GM21717 (cell line): ENCODE results near the gene TMEM37.
A peak's percentile ranks its signal among the peaks of the same experiment; 100 is the strongest.
"Not testable (repeated sequence)": the region's sequence is repeated elsewhere in the genome, so short reads cannot be mapped to it uniquely, and the experiment has no call there.

Experiments used
- ATAC-seq: cut with Tn5 transposase; IDR thresholded peaks from one replicate; pipeline ENCODE4 v1.9.1; 2021; ENCODE audit warnings: mild to moderate bottlenecking, moderate library complexity; ENCODE audit not compliant: unreplicated experiment

Gene TMEM37, protein sequence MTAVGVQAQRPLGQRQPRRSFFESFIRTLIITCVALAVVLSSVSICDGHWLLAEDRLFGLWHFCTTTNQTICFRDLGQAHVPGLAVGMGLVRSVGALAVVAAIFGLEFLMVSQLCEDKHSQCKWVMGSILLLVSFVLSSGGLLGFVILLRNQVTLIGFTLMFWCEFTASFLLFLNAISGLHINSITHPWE

DNA sequence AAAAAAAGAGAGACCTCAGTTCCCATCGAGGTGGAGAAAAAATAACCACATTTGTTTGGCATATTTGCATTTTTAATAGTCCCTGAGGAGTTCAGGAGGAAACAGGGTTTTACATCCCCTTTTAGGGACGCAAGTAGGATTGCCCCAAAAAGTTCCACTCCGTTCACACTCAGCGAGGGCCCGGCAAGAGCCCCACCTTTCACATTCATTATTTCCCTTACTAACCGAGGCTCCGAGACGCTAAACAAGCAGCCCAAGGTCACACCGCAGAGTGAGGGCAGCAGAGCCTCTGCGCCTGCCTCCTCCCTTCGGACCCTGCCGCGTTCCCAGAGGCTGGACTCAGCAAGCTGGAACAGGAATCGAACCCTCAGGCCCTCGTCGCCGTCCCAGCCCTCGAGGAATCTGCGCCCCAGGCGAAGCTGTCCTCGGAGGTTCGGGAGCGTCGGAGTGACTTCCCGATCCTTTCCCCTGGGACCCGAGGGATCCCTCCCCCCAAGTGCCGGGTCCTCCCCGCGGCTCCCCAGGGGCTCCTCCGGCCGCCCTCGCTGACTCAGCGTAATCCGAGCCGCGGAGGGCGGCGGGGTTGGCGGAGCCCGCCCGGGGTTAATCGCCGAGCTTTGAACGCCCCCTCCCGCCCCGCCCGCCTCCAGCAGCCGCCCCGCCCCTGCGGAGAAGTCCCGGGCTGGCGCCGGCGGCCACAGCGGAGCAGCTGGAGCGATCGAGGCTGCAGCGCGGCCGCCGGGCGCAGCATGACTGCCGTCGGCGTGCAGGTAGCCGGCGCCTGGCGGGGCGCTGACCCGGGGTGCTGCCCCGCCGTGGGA is at the start of gene TMEM37:
TSS of gene TMEM37 (plus strand) at position 700 of the 821 bp plus-strand sequence. CDS start at position 750, 50 bp downstream.
- ATAC-seq = peak; percentile 78

DNA sequence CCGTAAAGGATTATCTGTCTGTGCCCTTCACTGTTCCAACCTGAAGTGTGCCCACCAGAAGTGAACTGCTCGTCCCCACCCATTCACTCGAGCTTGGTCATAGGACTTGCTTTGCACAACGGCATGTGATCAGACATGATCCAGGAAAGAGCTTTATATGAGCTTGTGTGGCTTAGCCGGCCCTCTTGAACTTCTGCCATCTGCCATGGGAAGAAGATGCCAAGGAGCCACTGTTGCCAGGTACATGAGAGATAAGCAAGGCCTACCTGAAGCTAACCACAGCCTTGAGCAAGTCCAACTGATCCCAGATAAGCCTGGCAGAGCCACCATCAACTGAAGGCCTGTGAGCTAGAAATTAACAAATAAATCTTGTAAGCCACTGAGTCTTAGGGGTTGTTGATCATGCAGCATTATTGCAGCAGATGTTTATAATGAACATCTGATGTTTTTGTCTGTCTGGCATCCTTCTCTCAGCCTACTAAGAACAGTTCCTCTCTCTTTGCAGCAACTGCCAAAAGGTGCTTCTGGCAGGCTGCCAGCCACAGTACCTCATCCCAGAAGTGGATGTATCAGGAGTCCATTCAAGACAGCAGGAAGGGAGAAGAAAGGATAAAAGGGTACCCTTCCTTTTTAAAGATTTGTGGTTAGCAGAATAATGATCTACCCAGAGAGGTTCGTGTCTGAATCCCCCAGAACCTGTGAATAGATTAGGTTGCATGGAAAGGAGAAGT is 48.1 kb upstream of the TMEM37 start:
- no peak for ATAC-seq

DNA sequence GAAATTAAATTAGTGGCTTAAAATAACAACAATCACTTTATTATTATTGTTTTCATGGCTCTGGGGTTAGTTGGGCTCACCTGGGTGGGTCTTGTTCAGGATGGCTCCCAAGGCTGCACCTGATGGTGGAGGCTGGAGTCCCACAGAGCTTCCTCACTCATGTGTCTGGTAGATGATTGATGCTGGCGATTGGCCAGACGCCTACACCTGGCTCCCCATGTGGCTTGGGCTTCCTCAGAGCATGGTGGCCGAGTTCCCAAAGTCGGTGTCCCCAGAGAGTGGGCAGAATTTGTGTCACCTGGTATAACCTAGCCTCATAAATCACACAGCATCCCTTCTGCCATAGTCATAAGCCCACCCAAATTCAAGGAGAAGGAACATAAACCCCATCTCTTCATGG is 46.7 kb upstream of the TMEM37 start:
- ATAC-seq = no peak

DNA sequence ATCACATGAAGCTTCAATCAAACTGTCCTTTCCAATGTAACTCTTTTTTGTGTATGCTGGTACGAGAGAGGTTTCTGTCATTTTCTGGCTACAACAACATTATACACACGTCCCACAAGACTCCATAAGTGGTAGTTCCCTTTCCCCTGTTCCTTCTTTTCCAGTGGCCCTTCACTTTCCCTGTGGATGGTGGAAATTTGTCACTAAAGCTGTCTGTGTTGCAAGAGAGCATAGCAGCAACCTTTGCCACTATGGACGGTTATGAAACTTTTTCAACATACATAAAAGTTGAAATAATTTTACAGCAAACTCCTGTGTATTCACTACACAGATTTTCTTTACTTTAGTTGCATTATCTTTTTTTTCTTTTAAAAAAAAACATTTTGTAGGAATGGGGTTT is 46.2 kb upstream of the TMEM37 start:
- ATAC-seq = no peak

DNA sequence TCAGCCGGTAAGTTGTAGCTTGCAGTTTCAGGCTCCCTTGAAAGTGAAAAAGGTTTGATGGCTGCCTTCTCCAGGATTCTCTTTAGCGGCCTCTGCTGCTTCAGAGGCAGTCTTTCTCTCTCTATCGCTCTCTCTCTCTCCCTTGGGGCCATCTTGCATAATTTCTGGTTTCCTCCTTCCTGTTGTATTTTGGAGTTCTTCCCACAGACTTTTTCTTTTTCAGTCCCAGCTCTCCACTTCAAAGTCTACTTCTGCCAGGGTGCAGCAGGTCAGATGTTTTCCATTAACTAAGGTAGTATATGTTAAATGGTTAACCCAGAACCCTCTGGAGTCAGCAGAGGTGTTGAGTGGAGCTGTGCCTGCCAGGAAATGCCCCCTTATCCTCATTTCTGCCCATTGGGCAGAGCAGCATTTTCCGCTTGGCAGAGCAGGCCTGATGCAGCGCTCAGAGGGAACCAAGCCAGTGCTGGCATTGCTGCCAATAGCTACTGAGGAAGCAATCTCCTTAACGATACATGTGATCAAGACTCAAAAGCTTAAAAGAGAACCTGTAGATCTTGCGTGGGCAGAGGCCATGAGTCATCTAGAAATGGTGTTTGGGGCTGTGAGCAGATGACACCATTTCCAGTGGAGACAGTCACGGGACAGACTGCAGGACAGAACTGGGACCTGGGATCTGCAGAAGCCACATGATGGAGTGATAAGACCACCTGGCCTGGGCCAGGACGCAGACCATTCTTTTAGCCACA is 44.1 kb upstream of the TMEM37 start:
- ATAC-seq = peak; percentile 83

DNA sequence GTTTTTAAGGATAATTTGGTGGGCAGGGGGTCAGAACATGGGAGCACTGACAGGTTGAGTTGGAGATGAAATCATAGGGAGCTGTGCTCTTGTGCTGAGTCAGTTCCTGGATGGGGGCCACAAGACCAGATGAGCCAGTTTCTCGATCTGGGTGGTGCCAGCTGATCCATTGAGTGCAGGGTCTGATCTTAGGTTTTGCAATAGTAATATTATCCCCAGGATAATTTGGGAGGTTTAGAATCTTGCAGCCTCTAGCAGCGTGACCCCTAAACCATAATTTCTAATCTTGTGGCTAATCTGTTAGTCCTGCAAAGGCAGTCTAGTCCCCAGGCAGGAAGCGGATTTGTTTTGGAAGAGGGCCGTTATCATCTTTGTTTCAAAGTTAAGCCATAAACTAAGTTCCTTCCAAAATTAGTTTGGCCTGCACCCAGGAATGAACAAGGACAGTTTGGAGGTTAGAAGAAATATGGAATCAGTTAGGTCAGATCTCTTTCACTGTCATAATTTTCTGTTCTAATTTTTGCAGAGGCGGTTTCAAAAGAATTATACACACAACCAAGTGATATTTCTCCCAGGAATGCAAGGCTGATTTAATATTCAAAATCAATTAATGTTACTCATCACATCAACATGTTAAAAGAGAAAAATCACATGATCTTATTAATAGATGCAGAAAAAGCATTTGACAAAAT is 41.9 kb upstream of the TMEM37 start:
- no peak for ATAC-seq

DNA sequence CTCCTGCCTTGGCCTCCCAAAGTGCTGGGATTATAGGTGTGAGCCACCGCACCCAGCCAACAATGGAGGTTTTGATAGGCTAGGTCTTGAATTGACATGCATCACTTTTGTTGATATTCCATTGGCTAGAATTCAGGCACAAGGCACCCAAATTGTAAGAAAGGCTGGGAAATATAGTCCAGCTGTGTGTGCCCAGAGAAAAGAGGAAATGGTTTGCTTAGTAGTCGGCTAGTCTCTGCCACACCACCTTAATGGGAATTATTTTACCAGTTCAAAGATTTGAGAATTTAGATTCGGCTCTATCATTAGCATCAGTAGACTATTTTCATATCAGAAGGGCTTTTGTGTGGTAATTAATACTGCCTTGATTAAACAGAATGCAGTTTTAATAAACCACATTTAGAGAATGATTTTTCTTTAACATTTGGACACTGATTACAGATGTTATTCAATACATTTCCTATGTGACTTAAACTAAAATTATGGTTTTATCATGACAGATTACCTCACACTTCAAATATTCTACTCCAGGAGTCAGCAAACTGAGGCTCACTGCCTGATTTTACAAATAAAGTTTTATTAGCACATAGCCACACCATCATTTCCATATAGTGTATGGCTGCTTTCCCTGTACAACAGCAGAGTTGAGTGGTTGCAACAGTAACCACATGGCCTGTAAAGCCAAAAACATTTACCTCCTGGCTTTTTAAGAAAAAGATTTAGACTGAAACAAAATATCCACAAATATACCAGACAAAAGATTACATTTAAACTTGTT is 37.5 kb upstream of the TMEM37 start:
- no peak for ATAC-seq

DNA sequence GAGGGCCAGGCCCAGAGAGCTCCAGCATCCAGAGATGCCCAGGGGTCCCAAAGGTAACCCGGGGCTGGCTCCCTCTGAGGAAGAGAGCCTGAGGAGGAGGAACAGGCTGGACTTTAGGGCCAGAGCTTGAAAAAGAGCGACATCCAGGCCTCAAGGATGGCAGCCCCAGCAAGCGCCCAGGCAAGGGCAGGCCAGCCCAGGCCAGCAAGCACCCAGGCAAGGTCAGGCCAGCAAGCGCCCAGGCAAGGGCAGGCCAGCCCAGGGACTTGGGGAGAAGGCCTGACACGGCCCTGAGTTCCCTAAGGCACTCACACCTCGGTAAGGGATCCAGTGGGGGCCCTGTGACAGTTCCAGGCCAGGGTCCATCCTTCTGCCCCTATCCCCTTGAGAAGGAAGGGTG is 34.5 kb upstream of the TMEM37 start:
- ATAC-seq = no peak

DNA sequence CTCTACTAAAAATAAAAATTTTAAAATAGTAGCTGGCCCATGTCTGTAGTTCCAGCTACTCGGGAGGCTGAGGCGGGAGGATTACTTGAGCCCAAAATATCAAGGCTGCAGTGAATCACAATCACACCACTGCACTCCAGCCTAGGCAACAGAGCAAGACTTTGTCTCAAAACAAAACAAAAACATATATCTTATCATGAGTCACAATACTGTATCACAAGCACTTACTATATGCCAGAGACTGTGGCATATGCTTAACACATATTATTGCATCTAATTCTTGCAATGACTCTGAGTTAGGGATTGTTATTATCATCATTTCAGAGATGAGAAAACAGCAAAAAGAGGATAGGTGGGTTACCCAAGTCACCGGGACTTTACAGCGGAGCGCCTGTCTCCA is 29.5 kb upstream of the TMEM37 start:
- no peak for ATAC-seq

DNA sequence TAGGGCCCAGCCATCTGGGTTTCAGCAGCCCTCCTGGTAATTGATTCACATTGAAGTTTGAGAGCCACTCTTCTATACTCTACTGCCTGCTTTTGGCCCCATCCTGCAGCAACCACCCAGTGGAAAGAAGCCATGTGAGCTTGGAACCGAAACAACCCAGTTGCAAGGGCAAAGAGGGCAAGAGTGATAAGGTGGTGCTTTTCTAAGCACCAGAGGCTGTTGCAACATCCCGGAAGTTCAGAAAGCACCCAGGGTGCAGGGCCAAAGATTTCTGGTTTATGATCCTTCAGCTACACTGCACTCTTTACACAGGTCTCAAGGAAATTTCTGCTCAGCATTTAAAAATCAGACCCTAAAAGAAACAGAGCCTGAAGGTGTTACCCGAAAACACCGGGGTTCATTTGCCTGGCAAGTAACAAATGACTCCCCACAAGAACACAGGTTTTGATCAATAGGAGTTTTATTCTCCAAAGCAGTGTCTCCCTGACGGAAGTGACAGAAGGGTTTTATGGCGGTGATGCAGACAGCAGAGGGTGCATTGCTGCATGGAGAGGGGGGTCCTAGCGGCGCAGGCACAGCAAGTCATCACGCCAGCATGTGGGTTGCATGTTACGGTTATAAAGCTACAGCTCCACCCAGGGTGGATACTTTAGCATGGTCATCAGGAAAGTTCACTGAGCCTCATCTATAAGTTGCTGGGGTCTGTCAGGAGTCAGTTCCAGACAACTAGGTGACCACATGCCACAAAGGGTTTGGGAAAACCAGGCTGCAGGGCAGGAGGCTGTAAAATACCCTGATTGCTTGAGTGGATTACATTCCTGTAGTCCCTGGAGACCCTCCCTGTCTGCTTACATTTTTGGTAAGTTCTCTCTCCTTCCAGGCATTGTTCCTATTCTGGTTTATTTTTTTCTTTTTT is 28.8 kb upstream of the TMEM37 start:
- ATAC-seq = no peak

DNA sequence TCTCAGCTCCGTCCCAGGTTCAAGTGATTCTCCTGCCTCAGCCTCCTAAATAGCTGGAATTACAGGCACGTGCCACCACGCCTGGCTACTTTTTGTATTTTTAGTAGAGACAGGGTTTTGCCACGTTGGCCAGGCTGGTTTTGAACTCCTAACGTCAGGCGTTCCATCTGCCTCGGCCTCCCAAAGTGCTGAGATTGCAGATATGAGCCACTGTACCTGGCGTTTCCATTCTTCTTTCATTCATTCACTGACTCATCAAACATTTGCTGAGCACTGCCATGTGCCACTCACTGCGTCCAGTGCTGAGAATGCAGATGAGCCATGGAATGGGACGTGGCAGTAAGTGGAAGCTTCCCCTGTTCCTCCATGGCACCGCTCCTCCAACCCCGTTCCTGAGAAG is 28.0 kb upstream of the TMEM37 start:
- not testable (repeated sequence) for ATAC-seq

DNA sequence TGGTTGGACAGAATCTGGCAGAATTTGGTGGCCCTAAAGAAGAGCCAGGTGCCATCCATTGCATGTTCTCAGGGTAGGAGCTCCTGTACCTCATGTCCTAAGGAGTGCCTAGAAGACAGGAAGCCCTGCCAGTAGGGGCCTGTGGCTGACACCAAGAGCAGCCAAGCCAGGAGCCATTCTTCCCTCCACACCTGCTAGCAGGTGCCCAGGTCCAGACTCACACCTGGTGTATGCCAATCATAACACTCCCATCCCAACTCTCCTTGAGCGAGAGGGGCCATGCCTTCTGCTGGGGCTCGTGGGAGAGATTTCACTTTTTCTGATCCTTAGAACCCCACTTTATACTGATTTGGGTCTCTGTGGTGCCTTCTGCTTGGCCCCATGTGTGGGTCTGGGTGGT is 26.5 kb upstream of the TMEM37 start:
- no peak for ATAC-seq

DNA sequence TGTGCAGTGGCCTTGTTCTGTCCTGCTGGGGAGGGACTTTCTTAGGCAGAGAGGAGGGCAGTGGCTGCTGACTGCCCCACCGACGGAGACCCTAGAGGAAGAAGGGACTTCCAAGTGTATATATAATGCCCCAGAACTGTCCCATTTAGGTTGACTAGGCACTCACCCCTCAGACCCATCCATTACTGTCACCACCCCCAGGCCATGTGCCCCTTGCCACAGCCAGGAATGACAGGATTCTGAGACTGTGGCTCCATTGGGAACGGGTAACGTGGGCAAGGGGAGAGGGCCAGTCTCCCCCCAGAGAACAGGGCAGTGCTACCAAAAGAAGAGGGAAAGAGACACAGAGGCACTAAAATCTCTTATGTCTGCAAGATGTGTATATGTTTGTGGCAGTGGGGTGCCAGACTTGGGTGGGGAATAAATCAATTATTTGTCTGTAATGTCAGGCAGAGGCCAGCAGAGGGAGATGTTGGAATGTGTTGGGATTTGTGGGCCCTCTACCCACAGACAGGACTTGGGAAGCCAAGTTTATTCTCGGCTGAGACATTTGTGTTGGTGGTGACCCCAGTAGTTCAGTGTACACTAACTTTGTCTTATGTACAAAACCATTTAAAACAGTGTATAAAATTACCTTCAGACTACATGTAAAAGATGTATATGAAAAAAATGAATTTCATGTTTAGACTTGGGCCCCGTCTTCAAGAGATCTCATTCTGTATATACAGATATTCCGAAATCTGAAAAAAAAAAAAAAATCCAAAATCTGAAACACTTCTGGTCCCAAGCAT is 24.0 kb upstream of the TMEM37 start:
- no peak for ATAC-seq

DNA sequence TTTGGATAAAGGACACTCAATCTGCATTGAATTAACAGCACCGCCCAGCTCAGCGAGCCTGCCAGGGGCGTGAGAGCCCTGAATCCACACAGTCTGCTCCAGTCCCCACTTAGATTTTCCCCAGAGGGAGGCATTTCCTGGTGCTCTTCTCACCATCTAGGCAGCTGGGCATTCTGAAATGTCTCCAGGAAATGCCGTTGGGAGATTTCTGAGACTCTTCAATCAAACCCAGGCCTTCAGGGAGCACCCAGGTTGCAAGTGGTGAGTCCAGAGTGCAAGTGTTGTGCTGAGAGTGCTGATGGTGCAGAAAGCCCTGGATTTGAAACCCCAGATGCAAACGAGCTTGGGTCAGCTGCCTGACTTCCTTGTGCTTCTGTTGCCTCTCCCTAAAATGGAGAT is 23.4 kb upstream of the TMEM37 start:
- ATAC-seq = no peak

DNA sequence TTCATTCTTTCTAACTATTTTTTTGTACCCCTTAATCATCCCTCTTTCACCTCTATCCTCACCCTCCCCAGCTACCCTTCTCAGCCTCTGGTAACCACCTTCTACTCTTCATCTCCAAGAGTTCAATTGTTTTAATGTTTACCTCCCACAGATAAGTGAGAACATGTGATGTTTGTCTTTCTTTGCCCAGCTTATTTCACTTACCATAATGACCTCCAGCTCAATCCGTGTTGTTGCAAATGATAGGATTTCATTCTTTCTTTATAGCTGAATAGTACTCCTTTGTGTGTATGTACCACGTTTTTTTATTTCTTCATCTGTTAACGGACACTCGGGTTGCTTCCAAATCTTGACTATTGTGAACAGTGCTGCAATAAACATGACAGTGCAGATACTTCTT is 22.1 kb upstream of the TMEM37 start:
- no peak for ATAC-seq

DNA sequence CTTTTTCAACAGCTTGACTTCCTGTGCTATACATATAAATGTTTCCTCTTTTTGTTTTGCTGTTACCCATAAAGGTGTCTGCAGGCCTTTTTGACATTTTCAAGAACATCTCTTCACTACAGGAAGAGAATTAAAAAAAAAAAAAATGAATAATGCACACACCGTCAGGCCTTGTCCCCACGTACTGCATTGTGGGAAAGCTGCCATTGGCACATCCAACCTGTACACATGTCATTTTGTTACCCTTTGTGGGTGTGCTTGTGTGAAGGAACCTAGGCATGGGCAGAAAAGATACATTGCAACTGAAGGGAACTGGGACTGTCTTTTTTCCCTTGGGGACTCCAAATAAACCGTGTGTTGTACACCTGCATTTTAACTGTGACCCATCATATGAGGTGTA is 16.8 kb upstream of the TMEM37 start:
- no peak for ATAC-seq

DNA sequence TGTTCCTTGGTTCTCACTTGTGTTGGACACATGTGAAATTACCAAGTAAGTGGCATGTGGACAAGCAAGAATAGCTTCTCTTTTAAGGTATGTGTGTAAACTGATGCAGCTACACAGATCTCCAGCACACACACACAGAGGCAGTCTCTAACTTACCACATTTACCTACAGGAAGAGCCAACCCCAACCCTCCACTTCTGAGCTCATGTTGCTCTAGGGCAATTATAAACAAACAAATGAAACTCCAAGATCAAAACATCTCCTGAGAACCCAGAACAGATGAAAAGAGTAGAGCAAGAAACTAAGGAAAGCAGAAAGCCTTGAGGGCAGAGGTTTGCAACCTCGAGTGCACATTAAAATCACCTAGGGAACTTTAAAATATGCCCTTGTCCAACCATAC is 16.0 kb upstream of the TMEM37 start:
- ATAC-seq = no peak

DNA sequence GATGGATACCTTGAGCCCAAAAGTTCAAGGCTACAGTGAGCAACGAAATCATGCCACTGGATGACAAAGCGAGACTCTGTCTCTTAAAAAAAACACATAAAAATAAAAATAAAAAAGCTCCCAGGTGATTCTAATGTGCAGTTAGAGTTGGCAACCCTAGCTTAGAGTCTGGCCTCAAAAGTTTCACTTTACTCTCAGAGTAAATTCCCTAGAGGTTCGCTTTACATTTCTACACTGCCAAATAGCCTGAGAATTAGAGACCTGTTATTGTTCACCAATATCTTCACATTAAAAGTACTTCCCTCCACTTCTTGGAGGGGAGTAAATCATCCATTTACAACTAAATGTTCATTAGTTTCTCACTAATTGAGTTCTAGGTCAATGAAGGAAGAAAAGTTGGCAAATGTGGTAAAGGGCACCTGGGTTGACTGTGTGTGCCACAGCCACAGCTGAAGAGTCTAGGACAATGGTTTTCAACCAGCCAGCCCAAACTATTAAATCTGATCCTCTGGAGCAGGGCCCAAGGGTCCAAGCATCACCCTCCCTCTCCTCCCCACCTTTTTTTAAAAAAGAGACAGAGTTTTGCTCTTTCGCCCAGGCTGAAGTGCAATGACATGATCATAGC is 15.2 kb upstream of the TMEM37 start:
- no peak for ATAC-seq
